NCI-H1092 treated with DMSO at 0.1 percent for 48 hours (cell line): ENCODE data around the gene KIF24.
"Not testable (repeated sequence)": the region's sequence is repeated elsewhere in the genome, so short reads cannot be mapped to it uniquely, and the experiment has no call there.

ENCODE experiments used
- DNase-seq: peaks from one replicate; lab custom pipeline; 2025; lab: John Stamatoyannopoulos, UW

Gene KIF24

GRCh38 chr9:34362614-34363214, 33.6 kb upstream of the KIF24 start:
- DNase-seq, result no peak

- DNase-seq, result not testable (repeated sequence)
These were observed 23.9 kb upstream of the KIF24 start for GRCh38 chr9:34352957-34353356.

GRCh38 chr9:34352122-34352652, 23.1 kb upstream of the KIF24 start:
- DNase-seq, result not testable (repeated sequence)

GRCh38 chr9:34349324-34349723, 20.3 kb upstream of the KIF24 start:
- DNase-seq, result no peak

- DNase-seq, result no peak
These were observed 18.7 kb upstream of the KIF24 start for GRCh38 chr9:34347800-34348158.

GRCh38 chr9:34346873-34347799, 18.1 kb upstream of the KIF24 start:
- DNase-seq, result no peak

GRCh38 chr9:34343605-34344004, 14.5 kb upstream of the KIF24 start:
- no peak for DNase-seq

GRCh38 chr9:34343090-34343489, 14.0 kb upstream of the KIF24 start:
- no peak for DNase-seq

- DNase-seq, result no peak
These were observed 12.7 kb upstream of the KIF24 start for GRCh38 chr9:34341659-34342295.

- DNase-seq, result no peak
These were observed 9.8 kb upstream of the KIF24 start for GRCh38 chr9:34338665-34339385.

GRCh38 chr9:34338079-34338478, 9.0 kb upstream of the KIF24 start:
- DNase-seq, result not testable (repeated sequence)

GRCh38 chr9:34337403-34337802, 8.3 kb upstream of the KIF24 start:
- DNase-seq, result no peak

GRCh38 chr9:34335376-34335775, 6.3 kb upstream of the KIF24 start:
- DNase-seq, result no peak

GRCh38 chr9:34334916-34335315, 5.8 kb upstream of the KIF24 start:
- no peak for DNase-seq

GRCh38 chr9:34334337-34334824, 5.3 kb upstream of the KIF24 start:
- DNase-seq, result no peak

- DNase-seq, result no peak
These were observed 4.8 kb upstream of the KIF24 start for GRCh38 chr9:34333836-34334235.

GRCh38 chr9:34332076-34332964, 3.3 kb upstream of the KIF24 start:
- DNase-seq, result peak; percentile 51

- no peak for DNase-seq
These were observed 2.1 kb upstream of the KIF24 start for GRCh38 chr9:34331196-34331595.

GRCh38 chr9:34328500-34328986, 525 bp downstream of the KIF24 start:
- DNase-seq, result peak; percentile 45

- no peak for DNase-seq
These were observed 2.4 kb downstream of the KIF24 start for GRCh38 chr9:34326690-34327089.
